ENCODE results near the gene RAD51.

The RAD51 gene

GRCh38 chr15:40722354-40722753 is 27.4 kb downstream of the RAD51 start:
- ATAC-seq (ENCODE audit: low read depth) = no peak

GRCh38 chr15:40722934-40723333 is 28.0 kb downstream of the RAD51 start:
- peak; percentile 58 for ATAC-seq (ENCODE audit: low read depth)
- no peaks in the 10 kb centered on the region for H3K9me3 ChIP-seq (ENCODE audit: severe bottlenecking)
- DNase-seq (ENCODE audit: low spot score) = no peak
- no peak for TF ChIP-seq CTCF (IDR thresholded peaks at IDR 0.05; ENCODE audit: poor library complexity, severe bottlenecking)
- no peak overlapping the region for H3K4me3 ChIP-seq (ENCODE audit: severe bottlenecking)
- no peaks in the 10 kb centered on the region for H3K4me1 ChIP-seq (ENCODE audit: insufficient read depth, poor library complexity, severe bottlenecking)
- no peak overlapping the region for H3K27ac ChIP-seq (ENCODE audit: poor library complexity, severe bottlenecking)
- H3K36me3 ChIP-seq (ENCODE audit: low read depth) = peaks cover 66% of the 10 kb centered on the region
- H3K27me3 ChIP-seq (ENCODE audit: insufficient read depth, poor library complexity, severe bottlenecking) = no peaks in the 10 kb centered on the region

More at GRCh38 chr15:40722354-40722753, 27.4 kb downstream of the RAD51 start:
- no peak for DNase-seq (ENCODE audit: low spot score)
- Histone ChIP-seq H3K9me3 (ENCODE audit: severe bottlenecking) (no peaks in the 10 kb centered on the region), H3K36me3 (ENCODE audit: low read depth) (peaks cover 69% of the 10 kb centered on the region), H3K27me3 (ENCODE audit: insufficient read depth, poor library complexity, severe bottlenecking) (no peaks in the 10 kb centered on the region), H3K4me1 (ENCODE audit: insufficient read depth, poor library complexity, severe bottlenecking) (no peaks in the 10 kb centered on the region), H3K4me3 (ENCODE audit: severe bottlenecking) (no peak overlapping the region), H3K27ac (ENCODE audit: poor library complexity, severe bottlenecking) (no peak overlapping the region)
- no peak for TF ChIP-seq CTCF (IDR thresholded peaks at IDR 0.05; ENCODE audit: poor library complexity, severe bottlenecking)

- Histone ChIP-seq H3K27me3 (ENCODE audit: insufficient read depth, poor library complexity, severe bottlenecking) (no peaks in the 10 kb centered on the region), H3K9me3 (ENCODE audit: severe bottlenecking) (no peaks in the 10 kb centered on the region), H3K4me3 (ENCODE audit: severe bottlenecking) (no peak overlapping the region), H3K27ac (ENCODE audit: poor library complexity, severe bottlenecking) (no peak overlapping the region), H3K36me3 (ENCODE audit: low read depth) (peaks cover 68% of the 10 kb centered on the region), H3K4me1 (ENCODE audit: insufficient read depth, poor library complexity, severe bottlenecking) (no peaks in the 10 kb centered on the region)
- ATAC-seq (ENCODE audit: low read depth) (no peak), DNase-seq (ENCODE audit: low spot score) (no peak)
- no peak for TF ChIP-seq CTCF (IDR thresholded peaks at IDR 0.05; ENCODE audit: poor library complexity, severe bottlenecking)
Observed at GRCh38 chr15:40723919-40724318, 28.9 kb downstream of the RAD51 start.

GRCh38 chr15:40731034-40731433 is 36.1 kb downstream of the RAD51 start:
- Histone ChIP-seq H3K36me3 (ENCODE audit: low read depth) (peaks cover 80% of the 10 kb centered on the region), H3K4me3 (ENCODE audit: severe bottlenecking) (no peak overlapping the region), H3K27ac (ENCODE audit: poor library complexity, severe bottlenecking) (no peak overlapping the region), H3K4me1 (ENCODE audit: insufficient read depth, poor library complexity, severe bottlenecking) (no peaks in the 10 kb centered on the region), H3K9me3 (ENCODE audit: severe bottlenecking) (no peaks in the 10 kb centered on the region), H3K27me3 (ENCODE audit: insufficient read depth, poor library complexity, severe bottlenecking) (no peaks in the 10 kb centered on the region)
- ATAC-seq (ENCODE audit: low read depth) = no peak
- no peak for DNase-seq (ENCODE audit: low spot score)
- no peak for TF ChIP-seq CTCF (IDR thresholded peaks at IDR 0.05; ENCODE audit: poor library complexity, severe bottlenecking)

- H3K27me3 ChIP-seq (ENCODE audit: insufficient read depth, poor library complexity, severe bottlenecking) = no peaks in the 10 kb centered on the region
- no peaks in the 10 kb centered on the region for H3K9me3 ChIP-seq (ENCODE audit: severe bottlenecking)
- H3K4me1 ChIP-seq (ENCODE audit: insufficient read depth, poor library complexity, severe bottlenecking) = no peaks in the 10 kb centered on the region
- peaks cover 99% of the 10 kb centered on the region for H3K36me3 ChIP-seq (ENCODE audit: low read depth)
- no peak overlapping the region for H3K27ac ChIP-seq (ENCODE audit: poor library complexity, severe bottlenecking)
- no peak for DNase-seq (ENCODE audit: low spot score)
- H3K4me3 ChIP-seq (ENCODE audit: severe bottlenecking) = no peak overlapping the region
- TF ChIP-seq CTCF (IDR thresholded peaks at IDR 0.05; ENCODE audit: poor library complexity, severe bottlenecking) = no peak
- ATAC-seq (ENCODE audit: low read depth) = no peak
Observed at GRCh38 chr15:40736575-40736974, 41.6 kb downstream of the RAD51 start.
